Esophagus squamous epithelium (tissue), 4 donors: ENCODE results near the gene VGLL3.

ENCODE experiments used
- CTCF ChIP-seq, 6 experiments: fragments of 450-650 bp in 4 of 6; fragments of 200-600 bp in 2 of 6; sonication (generic) in 2 of 6; IDR thresholded peaks; one replicate each; pipeline ENCODE4 v1.5.1; 2016 to 2019; ENCODE audit warnings: antibody characterized with exemption in 6 of 6, mild to moderate bottlenecking in 4 of 6, moderate library complexity in 4 of 6
- POLR2A ChIP-seq, 4 donors: fragments of 450-650 bp; IDR thresholded peaks; one replicate each; pipeline ENCODE4 v1.6.1; 2017; ENCODE audit warnings: antibody characterized with exemption in 4 of 4, mild to moderate bottlenecking in 4 of 4, moderate library complexity in 3 of 4

- no peak for TF ChIP-seq CTCF (IDR thresholded peaks at IDR 0.05)
- no peak for TF ChIP-seq POLR2A (IDR thresholded peaks at IDR 0.05)
Observed at GRCh38 chr3:87004883-87005282, 13.9 kb upstream of the VGLL3 start.
